ENCODE results near the gene PTGES.

Gene PTGES

DNA sequence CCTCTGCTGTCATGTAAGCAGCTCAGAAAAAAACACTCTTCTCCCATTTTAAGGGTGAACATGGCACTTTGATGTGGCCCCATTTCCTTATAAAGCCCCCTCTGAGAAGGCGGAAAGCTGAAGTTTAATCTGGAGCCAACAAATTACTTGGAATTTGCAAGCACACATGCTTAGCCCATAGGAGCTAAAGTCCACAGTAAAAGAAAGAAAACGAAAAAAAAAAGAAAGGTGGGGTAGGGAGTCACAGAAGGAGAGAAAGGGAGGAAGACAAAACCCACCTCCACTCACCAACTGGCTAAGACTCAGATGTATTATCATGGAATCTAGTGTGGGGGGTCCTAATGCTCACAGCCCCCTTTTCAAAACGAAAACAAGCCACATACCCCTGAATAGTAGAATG lies 57.0 kb downstream of the PTGES start:
- DNase-seq (ENCODE audit: low read depth in 2 of 2, low spot score in 1 of 2) = no peak

DNA sequence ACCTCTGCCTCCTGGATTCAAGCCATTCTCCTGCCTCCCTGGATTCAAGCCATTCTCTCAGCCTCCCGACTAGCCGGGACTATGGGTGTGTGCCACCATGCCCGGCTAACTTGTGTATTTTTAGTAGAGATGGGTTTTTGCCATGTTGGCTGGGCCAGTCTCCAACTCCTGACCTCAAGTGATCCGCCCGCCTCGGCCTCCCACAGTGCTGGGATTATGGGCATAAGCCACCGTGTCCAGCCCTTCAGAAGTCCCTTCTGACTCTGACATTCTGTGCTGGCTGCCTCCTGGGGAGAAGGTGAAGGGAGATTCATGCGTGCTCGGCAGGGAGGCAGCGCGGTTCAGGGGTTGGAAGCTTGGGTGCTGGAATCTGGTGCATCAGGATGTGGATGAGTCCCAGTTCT lies 58.6 kb downstream of the PTGES start:
- no peak for DNase-seq (ENCODE audit: low read depth in 2 of 2, low spot score in 1 of 2)

DNA sequence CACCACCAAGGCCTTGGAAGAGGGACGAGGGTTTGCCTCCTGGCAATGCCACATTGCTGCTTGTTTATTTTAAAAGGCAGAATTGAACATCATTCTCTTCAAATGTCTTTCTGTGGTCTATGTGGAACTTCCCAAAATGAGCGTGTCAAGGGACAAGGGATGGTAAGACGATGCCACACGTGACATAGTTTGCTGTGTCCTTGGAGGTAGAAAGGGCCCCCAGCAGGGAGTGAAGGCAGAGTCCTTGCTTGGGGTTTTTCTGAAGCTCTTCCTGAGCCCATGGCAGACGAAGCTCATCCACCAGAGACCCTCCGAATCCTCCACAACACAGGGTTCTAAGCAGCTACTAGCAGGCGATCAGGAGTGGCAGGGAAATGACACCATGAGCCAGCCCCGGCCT lies 59.1 kb downstream of the PTGES start:
- no peak for DNase-seq (ENCODE audit: low read depth in 2 of 2, low spot score in 1 of 2)

GRCh38 chr9:129692534-129692933 lies 60.3 kb downstream of the PTGES start:
- DNase-seq (ENCODE audit: low read depth in 2 of 2, low spot score in 1 of 2) = no peak

Data from stimulated activated CD8-positive, alpha-beta memory T cell treated with anti-CD3 and anti-CD28 coated beads, Interleukin-4, amount 100 ng/mL, for 4 hours (primary cell).